ENCODE data around the gene ASB5. TPM values are rescaled to one million over a fixed set of nuclear protein-coding genes. Genes with fewer than 3 reads are reported as not detected.

The ASB5 gene
- total and polyA plus RNA-seq, 2 donors (not counting 1 experiment from before 2014, with no cell fraction given) = not detected

DNA sequence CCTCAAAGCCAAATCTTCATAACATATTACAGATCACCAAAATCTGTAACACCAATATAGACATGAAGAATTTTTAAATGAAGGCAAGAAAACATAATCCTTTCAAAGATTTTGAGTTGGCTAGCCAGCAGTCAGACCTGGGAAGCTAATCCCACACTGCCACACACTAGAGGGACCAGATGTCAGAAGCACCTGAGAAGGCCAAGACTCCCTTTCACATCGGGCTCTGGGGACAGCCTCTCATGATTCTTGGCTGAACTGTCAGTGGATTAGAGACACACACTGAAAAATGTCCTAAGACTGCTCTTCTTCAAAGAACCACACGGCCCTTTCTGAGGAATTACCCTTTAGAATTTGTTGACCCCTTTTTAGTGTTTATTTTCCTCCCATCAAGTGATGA is 45.5 kb downstream of the ASB5 start:
- no peaks in the 10 kb centered on the region for H3K36me3 ChIP-seq (replicated peaks in 1 of 2; ENCODE audit: control extremely low read depth in 1 of 2, control insufficient read depth in 1 of 2, extremely low read depth in 1 of 2, insufficient read depth in 2 of 2, low read length in 1 of 2)
- ATAC-seq (ENCODE audit: low read depth) = no peak
- H3K9ac ChIP-seq (ENCODE audit: low read length) = no peak overlapping the region
- no peaks in the 10 kb centered on the region for H3K9me3 ChIP-seq (ENCODE audit: control extremely low read depth in 1 of 3, control insufficient read depth in 2 of 3, insufficient read depth in 1 of 3, low read length in 2 of 3)
- no peaks in the 10 kb centered on the region for H3K4me1 ChIP-seq (ENCODE audit: control insufficient read depth in 2 of 2, insufficient read depth in 2 of 2, low read length in 2 of 2)
- 93% methylated on average over 1 of the region's 2 CpGs for WGBS (ENCODE audit: insufficient coverage)
- TF ChIP-seq, protein P1, sequence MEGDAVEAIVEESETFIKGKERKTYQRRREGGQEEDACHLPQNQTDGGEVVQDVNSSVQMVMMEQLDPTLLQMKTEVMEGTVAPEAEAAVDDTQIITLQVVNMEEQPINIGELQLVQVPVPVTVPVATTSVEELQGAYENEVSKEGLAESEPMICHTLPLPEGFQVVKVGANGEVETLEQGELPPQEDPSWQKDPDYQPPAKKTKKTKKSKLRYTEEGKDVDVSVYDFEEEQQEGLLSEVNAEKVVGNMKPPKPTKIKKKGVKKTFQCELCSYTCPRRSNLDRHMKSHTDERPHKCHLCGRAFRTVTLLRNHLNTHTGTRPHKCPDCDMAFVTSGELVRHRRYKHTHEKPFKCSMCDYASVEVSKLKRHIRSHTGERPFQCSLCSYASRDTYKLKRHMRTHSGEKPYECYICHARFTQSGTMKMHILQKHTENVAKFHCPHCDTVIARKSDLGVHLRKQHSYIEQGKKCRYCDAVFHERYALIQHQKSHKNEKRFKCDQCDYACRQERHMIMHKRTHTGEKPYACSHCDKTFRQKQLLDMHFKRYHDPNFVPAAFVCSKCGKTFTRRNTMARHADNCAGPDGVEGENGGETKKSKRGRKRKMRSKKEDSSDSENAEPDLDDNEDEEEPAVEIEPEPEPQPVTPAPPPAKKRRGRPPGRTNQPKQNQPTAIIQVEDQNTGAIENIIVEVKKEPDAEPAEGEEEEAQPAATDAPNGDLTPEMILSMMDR (IDR thresholded peaks at IDR 0.05) = no peak
- TF ChIP-seq EZH2 (IDR thresholded peaks at IDR 0.05; ENCODE audit: borderline replicate concordance, insufficient read depth, low read depth, low read length, poor library complexity, severe bottlenecking) = no peak
- H2AFZ ChIP-seq (ENCODE audit: insufficient read depth, low read depth, low read length, poor library complexity, severe bottlenecking) = no peak overlapping the region
- H3K27ac ChIP-seq (ENCODE audit: low read length in 2 of 2) = no peak overlapping the region
- no peak overlapping the region for H3K4me3 ChIP-seq (ENCODE audit: control extremely low read depth in 1 of 5, extremely low read depth in 1 of 5, insufficient read depth in 1 of 5, low read depth in 2 of 5, low read length in 4 of 5)
- no peaks in the 10 kb centered on the region for H3K79me2 ChIP-seq (ENCODE audit: control insufficient read depth, insufficient read depth, low read length)
- H3K9me3 Mint-ChIP-seq (ENCODE audit: insufficient read depth) = no peaks in the 10 kb centered on the region
- H3K27me3 ChIP-seq (replicated peaks in 1 of 4; ENCODE audit: control extremely low read depth in 1 of 4, control insufficient read depth in 3 of 4, insufficient read depth in 4 of 4, low read length in 3 of 4) = peaks cover 0 to 3% (median 0%) of the 10 kb centered on the region in 4 experiments
- ChIA-PET CTCF (no interaction called here), POLR2A (no interaction called here)
- H3K27ac Mint-ChIP-seq = no peak overlapping the region
- intact Hi-C loops (cut with micrococcal nuclease) = no loop called here
- H3K4me1 Mint-ChIP-seq = no peaks in the 10 kb centered on the region
- no peak for DNase-seq
- H3K27me3 Mint-ChIP-seq = peaks cover 32% of the 10 kb centered on the region
- H3K4me3 Mint-ChIP-seq = no peak overlapping the region
- no peak overlapping the region for H3K4me2 ChIP-seq (replicated peaks; ENCODE audit: low read depth, low read length, poor library complexity, severe bottlenecking)
- H4K20me1 ChIP-seq (ENCODE audit: control insufficient read depth, insufficient read depth, low read length, poor library complexity, severe bottlenecking) = no peaks in the 10 kb centered on the region

DNA sequence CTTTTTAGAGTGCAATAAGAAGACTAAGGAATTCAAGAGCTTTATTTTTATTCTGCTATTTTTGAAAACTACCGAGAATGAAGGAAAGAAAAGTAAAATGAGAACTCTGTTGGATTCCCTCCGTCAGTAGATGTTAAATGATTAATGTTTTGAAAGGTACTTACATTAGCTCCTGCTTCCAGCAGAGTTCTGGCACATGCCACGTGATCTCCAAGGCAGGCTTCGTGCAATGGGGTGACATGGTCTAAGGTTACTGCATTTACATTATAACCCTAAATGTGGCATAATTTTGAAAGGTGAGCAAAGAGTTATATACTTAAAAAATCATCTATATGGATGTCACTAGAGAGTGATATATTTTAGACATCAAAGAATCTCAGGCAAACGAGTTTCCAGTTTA is 46.9 kb downstream of the ASB5 start:
- H3K27ac Mint-ChIP-seq = no peak overlapping the region
- no peak for ATAC-seq (ENCODE audit: low read depth)
- intact Hi-C loops (cut with micrococcal nuclease) = no loop called here

More for the DNA sequence above, 46.9 kb downstream of the ASB5 start:
- Histone ChIP-seq H3K9me3 (ENCODE audit: control extremely low read depth in 1 of 3, control insufficient read depth in 2 of 3, insufficient read depth in 1 of 3, low read length in 2 of 3) (no peaks in the 10 kb centered on the region), H3K4me1 (ENCODE audit: control insufficient read depth in 2 of 2, insufficient read depth in 2 of 2, low read length in 2 of 2) (no peaks in the 10 kb centered on the region), H3K27ac (ENCODE audit: low read length in 2 of 2) (no peak overlapping the region), H3K36me3 (replicated peaks in 1 of 2; ENCODE audit: control extremely low read depth in 1 of 2, control insufficient read depth in 1 of 2, extremely low read depth in 1 of 2, insufficient read depth in 2 of 2, low read length in 1 of 2) (no peaks in the 10 kb centered on the region), H2AFZ (ENCODE audit: insufficient read depth, low read depth, low read length, poor library complexity, severe bottlenecking) (no peak overlapping the region), H3K9ac (ENCODE audit: low read length) (no peak overlapping the region), H3K27me3 (replicated peaks in 1 of 4; ENCODE audit: control extremely low read depth in 1 of 4, control insufficient read depth in 3 of 4, insufficient read depth in 4 of 4, low read length in 3 of 4) (no peaks in the 10 kb centered on the region), H4K20me1 (ENCODE audit: control insufficient read depth, insufficient read depth, low read length, poor library complexity, severe bottlenecking) (no peaks in the 10 kb centered on the region), H3K4me3 (ENCODE audit: control extremely low read depth in 1 of 5, extremely low read depth in 1 of 5, insufficient read depth in 1 of 5, low read depth in 2 of 5, low read length in 4 of 5) (no peak overlapping the region), H3K79me2 (ENCODE audit: control insufficient read depth, insufficient read depth, low read length) (no peaks in the 10 kb centered on the region), H3K4me2 (replicated peaks; ENCODE audit: low read depth, low read length, poor library complexity, severe bottlenecking) (no peak overlapping the region)
- TF ChIP-seq, protein P1 (IDR thresholded peaks at IDR 0.05) = no peak
- TF ChIP-seq EZH2 (IDR thresholded peaks at IDR 0.05; ENCODE audit: borderline replicate concordance, insufficient read depth, low read depth, low read length, poor library complexity, severe bottlenecking) = no peak
- ChIA-PET POLR2A (no interaction called here), CTCF (no interaction called here)
- no peaks in the 10 kb centered on the region for H3K4me1 Mint-ChIP-seq
- 87% methylated on average over 2 of the region's 5 CpGs for whole genome bisulfite sequencing (ENCODE audit: insufficient coverage)
- H3K9me3 Mint-ChIP-seq (ENCODE audit: insufficient read depth) = no peaks in the 10 kb centered on the region
- H3K27me3 Mint-ChIP-seq = peaks cover 22% of the 10 kb centered on the region
- H3K4me3 Mint-ChIP-seq = no peak overlapping the region
- DNase-seq = no peak
